Measurements from ENCODE around the gene ASAP2.

- TF ChIP-seq CTCF (IDR thresholded peaks at IDR 0.05; ENCODE audit: poor library complexity, severe bottlenecking) = no peak
- TF ChIP-seq EZH2 (IDR thresholded peaks at IDR 0.05; ENCODE audit: borderline replicate concordance, insufficient read depth, low read length, poor library complexity, severe bottlenecking) = no peak
- TF ChIP-seq EP300 (conservative IDR thresholded peaks at IDR 0.05; ENCODE audit: poor library complexity, severe bottlenecking) = no peak
- no peak for TF ChIP-seq TAF1 (IDR thresholded peaks at IDR 0.05; ENCODE audit: low read depth)
Measured at GRCh38 chr2:9160732-9161131, 45.9 kb upstream of the ASAP2 start.
